GM19468 (cell line): ENCODE measurements around the gene CDC42EP4.

Experiments used
- ATAC-seq: cut with Tn5 transposase; IDR thresholded peaks from one replicate; pipeline ENCODE4 v1.9.1; 2021; ENCODE audit warnings: mild to moderate bottlenecking, moderate library complexity, moderate number of reproducible peaks; ENCODE audit not compliant: unreplicated experiment; ENCODE audit errors: extremely low read depth

CDC42EP4 gene

DNA sequence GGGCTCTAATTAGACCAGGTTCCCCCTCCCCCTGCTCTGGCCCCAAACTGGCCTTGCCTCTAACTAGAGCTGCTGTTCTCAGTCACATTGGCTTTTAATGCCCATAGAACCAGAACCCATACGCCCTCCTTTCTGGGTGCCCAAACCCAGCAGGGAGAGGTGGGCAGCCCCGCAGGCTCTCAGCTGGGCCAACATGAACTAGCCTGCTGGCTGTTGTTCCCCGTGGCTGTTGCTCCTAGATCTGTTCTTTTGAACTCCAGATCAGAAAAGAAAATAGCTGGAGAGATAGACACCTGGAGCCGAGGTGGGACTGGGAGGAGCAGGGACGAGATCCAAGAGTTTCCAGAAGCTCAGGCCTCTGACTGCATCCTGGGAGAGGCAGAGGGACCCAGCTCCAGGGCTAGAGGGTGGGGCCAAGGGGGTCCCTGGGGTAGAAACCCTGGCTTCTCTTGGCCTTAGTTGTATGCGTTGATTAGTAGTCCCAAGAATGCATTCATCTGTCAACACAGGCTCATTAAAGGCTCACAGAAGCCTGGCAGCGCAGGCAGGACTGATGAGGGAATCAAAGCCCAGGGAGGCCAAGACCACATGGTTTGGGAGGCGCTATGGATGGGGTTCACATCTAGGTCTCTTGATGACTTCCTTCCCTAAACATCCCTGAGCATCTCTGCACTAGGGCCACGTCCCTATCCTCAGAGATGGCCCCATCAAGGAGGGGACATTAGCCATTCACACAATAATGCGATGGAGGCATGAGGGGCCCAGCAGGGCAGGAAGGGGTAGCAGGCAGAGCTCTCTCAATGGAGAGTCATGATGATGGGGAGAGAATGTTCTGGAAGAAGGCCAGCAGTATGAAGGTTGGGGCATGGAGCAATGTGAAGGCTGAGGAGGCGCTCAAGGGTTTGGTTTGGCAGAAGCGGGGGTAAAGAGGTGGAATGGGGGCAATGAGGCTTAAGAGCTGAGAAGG lies 48.8 kb downstream of the CDC42EP4 start:
- ATAC-seq = no peak

DNA sequence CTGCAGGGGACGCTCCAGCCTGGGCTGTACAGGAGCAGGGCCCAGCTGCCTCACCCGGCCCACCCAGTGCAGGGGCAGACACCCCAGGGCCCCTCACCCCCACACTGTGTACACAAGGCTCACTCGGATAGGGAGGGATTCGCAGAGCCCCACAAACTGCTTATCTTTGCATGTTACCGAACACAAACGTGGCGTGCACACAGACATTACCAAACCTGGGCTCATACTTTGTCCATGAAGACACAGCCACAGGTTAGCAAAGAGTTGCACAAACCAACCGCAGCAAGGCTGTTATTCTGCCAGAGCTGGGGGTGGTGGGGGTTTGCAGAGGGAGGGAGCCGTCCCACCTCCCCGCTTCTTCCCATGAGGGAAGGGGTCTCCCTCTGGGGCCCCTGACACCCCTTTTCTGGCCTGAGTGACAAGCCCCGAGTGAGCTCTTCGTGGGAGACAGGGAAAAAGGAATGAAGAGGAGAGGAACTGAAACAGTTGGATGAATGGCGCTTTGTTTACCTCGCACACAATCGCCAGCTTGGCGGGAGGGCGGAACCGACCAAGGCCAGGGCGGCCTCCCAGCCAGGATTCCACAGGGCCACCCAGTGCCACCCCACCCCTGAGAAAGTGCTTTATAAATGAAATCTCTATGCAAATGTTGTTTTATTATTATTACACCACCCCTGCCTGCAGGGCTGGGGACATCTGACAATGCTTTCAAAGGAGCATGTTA lies 49.7 kb downstream of the CDC42EP4 start:
- no peak for ATAC-seq

DNA sequence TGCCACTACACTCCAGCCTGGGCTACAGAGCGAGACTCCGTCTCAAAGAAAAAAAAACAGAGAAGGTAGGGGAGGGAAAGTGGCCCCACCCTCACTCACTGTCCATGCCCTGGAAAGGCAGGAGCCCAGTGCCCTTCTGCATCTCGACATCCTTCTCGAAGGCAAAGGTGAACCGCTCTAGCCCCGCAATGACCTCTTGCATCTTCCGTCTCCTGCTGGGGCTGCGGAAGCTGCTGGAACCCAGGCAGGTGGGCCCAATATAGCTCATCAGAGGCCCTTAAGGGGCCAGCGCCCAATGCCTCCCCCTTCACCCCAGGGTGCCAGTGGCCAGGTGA lies 50.2 kb downstream of the CDC42EP4 start, which contains the start of gene CPSF4L:
TSS of gene CPSF4L (minus strand) at position 264 of the 335 bp plus-strand sequence. CDS start at position 202, 62 bp downstream.
- no peak for ATAC-seq

DNA sequence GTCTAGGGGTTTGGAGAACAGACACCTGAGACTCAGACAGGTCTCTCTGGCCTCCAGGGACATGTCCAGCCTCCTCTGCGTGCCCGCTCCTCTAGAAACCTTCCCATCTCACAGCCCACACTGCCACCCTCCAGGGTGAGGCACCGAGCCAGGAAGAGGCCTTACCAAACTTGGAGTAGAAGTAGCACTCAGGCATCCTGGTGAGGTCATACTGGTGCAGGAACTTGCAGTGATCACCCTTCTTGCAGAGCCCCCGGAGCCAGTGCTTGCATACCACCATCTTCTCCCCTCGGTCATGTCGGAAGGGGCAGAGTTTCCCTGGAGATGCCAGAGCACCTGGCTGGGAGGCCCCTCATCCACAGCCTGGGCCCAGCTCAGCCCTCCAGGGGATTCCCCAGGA lies 54.3 kb downstream of the CDC42EP4 start:
- ATAC-seq = no peak

DNA sequence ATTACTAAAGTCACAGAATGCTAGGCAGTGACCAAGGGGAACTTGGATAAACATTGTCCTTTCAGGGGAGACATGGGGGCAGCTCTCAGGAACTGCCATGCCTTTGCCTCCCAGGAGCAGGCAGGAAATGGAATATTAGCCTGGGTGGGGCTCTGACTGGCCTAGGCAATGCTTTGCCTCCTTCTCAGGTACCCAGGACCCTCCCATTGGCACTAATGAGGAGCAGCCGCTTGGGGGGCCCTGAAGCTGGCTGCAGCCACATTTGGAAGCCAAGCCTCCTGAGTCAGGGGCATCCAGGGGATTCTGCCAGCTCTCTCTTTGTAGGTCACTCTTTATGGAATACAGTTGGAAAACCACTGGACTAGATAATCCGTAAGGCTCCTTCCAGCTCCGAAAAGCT lies 55.6 kb downstream of the CDC42EP4 start:
- ATAC-seq = no peak

DNA sequence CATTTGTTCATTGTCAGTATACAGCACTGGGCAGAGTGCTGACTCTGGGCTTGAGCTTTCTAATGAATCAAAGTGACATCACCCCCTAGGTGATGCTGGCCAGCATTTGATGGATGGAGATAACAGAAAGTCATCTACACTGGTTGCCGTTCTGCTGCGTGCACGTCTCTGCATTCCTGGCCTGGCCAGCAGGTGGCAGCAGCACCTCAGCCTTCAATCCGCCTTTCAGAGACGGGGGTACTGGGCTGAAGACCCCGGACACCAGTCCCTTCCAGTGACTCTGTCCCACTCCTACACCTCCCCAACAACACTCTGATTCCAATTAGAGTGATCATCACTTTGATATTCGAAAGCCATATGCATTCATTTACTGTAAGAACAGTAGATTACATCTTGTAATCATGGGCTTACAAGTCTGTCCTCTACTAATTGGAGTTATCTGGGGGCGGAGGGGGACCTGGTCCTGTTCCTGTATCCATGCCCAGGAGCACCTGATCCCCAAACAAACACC lies 56.1 kb downstream of the CDC42EP4 start:
- ATAC-seq = peak; percentile 52

DNA sequence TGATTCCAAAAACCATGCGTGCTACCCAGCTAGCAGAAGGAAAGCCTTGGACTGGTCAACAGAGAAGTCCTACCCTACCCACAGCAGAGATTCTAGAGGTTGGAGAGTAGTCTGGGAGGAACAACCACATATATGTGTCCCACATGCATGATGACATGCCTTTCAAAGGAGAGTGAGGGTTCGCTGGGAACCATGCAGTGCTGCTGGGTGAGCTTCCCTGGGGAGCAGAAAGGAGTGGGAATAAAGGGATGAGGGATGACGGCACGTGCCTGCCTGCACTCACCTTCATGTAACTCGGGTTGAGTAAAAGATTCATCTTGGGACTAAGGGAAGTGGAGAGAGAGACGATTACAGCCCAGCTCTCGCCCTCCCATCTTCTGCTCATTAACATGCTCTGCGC lies 59.9 kb downstream of the CDC42EP4 start:
- ATAC-seq = no peak

DNA sequence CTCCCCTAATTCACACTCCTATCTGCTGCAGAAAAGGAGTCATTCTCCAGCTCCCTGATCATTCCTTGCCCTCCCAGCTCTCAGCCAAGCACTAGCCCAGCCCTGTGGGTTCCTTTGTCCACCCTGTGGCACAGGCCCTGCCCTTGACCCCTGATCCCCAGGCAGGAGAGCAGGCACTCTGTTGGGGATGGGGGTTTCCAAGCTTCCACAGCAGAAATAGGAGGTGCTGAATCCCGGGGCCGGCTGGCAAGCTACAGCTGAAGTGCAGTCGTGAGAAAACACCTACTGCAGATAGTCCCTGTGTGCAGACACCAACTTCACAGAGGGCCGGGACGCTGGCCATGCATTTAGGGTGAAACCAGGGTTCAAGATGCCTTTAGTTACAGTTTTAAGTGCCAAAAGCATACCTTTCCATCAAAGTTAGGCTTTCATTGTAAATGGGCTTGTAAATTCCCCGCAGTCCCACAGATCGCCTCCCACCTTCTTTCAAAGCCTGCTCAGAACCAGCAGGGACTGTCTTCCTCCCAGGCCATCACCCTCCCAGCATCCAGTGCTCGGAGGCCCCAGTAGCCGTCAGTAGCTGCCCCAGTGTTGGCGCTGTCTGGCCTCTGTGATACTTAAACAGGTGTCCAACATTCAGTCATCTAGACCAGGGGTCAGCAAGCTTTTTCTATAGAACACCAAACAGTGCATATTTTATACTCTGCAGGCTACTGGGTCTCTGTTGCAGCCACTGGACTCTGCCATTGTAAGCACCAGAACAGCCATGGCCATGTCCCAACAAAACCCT lies 60.8 kb downstream of the CDC42EP4 start:
- no peak for ATAC-seq

DNA sequence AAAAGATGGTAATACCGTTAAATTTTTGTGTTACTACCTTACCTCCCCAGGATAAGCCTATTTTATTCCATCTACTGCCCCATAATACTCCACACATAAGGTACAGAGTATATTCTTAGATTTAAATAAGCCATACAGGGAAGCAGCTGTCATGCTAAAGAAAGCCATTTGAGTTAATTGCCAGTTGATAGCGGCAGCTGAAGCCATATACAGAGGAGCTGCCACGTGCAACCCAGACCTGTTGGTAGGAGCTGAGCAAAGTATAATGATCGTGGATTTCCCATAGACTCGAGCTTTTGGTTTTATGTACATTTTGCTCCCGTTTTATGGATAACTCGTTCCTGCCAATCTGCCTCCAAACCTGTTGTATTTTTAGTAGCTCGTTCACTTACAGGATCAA lies 62.1 kb downstream of the CDC42EP4 start:
- ATAC-seq = no peak

DNA sequence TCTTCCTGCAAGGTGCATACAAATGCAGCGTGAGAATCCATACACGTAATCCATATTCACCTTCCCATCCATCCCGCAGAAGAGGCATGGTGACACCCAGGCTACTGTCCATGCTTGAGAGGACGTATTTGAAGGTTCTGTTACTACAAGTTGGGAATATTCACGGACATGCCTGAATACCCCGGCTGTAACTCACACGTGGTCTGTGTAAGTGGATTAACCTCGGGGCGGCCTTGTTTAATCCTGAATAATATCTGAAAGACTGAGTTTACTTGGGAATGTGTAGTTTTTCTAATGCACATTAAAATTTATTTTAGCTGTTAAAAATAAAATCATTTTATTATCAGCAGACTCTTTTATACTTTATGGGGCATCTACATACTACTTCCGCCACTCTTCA lies 63.3 kb downstream of the CDC42EP4 start:
- ATAC-seq = no peak

DNA sequence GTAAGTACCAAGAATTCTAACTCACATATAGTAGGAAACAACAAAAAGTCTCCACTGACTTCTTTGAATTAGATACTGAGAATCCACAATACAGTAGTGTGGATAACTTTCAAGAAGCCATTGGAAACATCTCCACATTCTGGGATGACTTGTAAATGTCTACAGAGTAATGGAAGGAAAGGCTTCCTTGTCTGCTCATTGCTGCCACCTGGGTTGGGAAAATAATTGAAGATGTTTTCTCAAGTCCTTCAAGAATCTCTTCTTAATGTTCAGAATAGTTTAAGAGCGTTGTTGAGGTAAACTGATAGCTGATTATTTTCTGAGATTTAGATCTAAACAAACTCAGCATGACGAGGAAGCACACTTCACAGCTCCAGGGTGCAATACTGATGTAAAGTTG lies 64.1 kb downstream of the CDC42EP4 start:
- ATAC-seq = no peak

DNA sequence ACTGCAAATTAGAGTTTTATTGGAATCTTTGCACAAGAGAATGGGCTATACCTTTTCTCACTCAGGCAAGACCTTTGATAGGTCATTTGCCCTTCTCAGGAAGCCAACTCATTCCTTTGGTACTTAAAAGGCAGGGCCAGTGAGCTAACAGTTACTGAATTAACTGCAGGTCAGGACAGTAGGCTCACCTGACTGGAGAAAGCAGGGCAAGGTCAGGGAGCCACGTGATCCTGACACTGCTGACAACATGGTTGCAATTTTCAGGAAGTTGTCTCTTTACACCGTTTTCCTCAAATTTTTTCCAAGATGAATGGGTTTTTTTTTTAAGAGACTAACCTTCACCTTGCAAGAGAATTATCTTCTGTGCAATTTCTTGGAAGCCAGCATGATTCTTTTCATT lies 71.2 kb downstream of the CDC42EP4 start:
- ATAC-seq = no peak

DNA sequence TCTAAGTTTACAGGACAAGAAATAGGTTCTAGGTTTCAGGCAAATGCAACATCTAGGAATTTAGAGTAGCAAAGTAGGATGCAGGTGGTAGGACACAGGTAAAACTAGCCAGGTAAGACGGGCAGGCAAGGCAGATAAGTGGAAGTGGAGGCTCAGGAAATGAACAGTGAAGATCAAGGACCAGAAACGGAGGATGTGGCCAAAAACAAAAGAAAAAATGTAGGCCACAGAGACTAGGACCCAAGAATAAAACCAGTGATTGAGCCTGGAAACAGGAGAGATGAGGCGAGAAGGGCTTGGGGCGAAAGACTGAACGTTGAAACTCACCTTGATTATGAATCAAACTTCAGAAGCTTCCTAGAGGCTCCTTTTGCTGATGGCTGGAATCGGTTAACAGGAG lies 74.1 kb downstream of the CDC42EP4 start:
- no peak for ATAC-seq

DNA sequence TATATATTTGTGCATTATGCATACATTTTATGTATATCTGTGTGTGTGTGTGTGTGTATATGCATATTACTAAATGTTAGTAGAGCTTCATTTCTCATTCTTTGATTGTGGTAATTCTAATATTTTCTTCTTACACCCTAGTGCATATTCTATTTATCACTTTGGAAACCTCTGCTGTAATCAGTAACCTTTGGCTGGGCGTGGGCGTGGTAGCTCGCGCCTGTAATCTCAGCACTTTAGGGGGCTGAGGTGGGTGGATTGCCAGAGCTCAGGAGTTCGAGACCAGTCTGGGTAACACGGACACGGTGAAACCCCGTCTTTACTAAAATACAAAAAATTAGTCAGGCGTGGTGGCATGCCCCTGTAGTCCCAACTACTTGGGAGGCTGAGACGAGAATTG lies 77.1 kb downstream of the CDC42EP4 start:
- no peak for ATAC-seq
